Endothelial cell of umbilical vein (primary cell): ENCODE measurements around the gene LRRIQ1. TPM values are rescaled to one million over a fixed set of nuclear protein-coding genes. Genes with fewer than 3 reads are reported as not detected.

Experiments
- BruUV-seq: library from RNA; stranded (reverse); fragments of 400-500 nt; replicated peaks from 2 replicates; lab custom pipeline; 2021; lab: Mats Ljungman, UMichigan
- CTCF ChIA-PET: fragments of 300-600, 350-600 bp; sonication (Branson Sonifier 250); formaldehyde crosslinking; loops from one replicate; lab custom pipeline; 2021; ENCODE audit warnings: antibody characterized with exemption, inconsistent platforms; lab: Charles Lee
- POLR2A ChIA-PET: fragments of 300-600, 350-600 bp; sonication (Branson Sonifier 250); formaldehyde crosslinking; loops from one replicate; lab custom pipeline; 2021; ENCODE audit warnings: antibody characterized with exemption, inconsistent platforms; lab: Charles Lee
- DNase-seq: peaks from one replicate; pipeline ENCODE4 v3.0.0-alpha.2; 2011; ENCODE audit warnings: low read depth, low spot score
- FAIRE-seq: peaks from 2 replicates; lab custom pipeline; 2011; peaks lifted over from hg19 to GRCh38; lab: Jason Lieb, UNC
- H2AFZ ChIP-seq: 2 replicates; pipeline ENCODE4 v1.6.0; 2012; ENCODE audit warnings: low read depth, low read length, control low read depth, inconsistent platforms
- H3K27ac ChIP-seq: 2 replicates; pipeline ENCODE4 v1.5.1; 2011; ENCODE audit warnings: low read depth, mild to moderate bottlenecking, control low read depth, low read length, moderate library complexity; ENCODE audit not compliant: insufficient read depth
- H3K27me3 ChIP-seq, 2 experiments: 2 replicates each; pipeline versions ENCODE4 v1.6.0 to v1.6.1; 2011; ENCODE audit warnings: low read length in 2 of 2, mixed read lengths in 1 of 2; ENCODE audit not compliant: control insufficient read depth in 2 of 2, insufficient read depth in 2 of 2
- H3K36me3 ChIP-seq, 2 experiments: 2 replicates in 1 of 2; 3 replicates in 1 of 2; pipeline ENCODE4 v1.5.1; 2011; ENCODE audit warnings: low read length in 2 of 2, mild to moderate bottlenecking in 1 of 2, moderate library complexity in 1 of 2; ENCODE audit not compliant: control insufficient read depth in 2 of 2, insufficient read depth in 2 of 2; ENCODE audit errors: extremely low read depth in 1 of 2
- H3K4me1 ChIP-seq: 3 replicates; pipeline ENCODE4 v1.5.1; 2011; ENCODE audit warnings: mild to moderate bottlenecking, low read length; ENCODE audit not compliant: control insufficient read depth, insufficient read depth; ENCODE audit errors: extremely low read depth
- H3K4me2 ChIP-seq: 2 replicates; pipeline ENCODE4 v1.6.1; 2011; ENCODE audit warnings: low read length, control low read depth, mixed read lengths; ENCODE audit not compliant: insufficient read depth
- H3K4me3 ChIP-seq, 3 experiments: fragments of 200-600 bp in 1 of 3; sonication (generic), shearing (Covaris generic) in 1 of 3; replicated peaks in 1 of 3; 2 replicates each; pipeline ENCODE4 v1.5.1; 2011 to 2016; ENCODE audit warnings: control low read depth in 3 of 3, low read length in 3 of 3, mild to moderate bottlenecking in 2 of 3, inconsistent platforms in 1 of 3, low read depth in 1 of 3, moderate library complexity in 1 of 3; ENCODE audit not compliant: insufficient read depth in 1 of 3
- H3K79me2 ChIP-seq: 2 replicates; pipeline ENCODE4 v1.6.0; 2012; ENCODE audit warnings: low read length, inconsistent platforms; ENCODE audit not compliant: control insufficient read depth, insufficient read depth
- H3K9ac ChIP-seq: replicated peaks from 2 replicates; pipeline ENCODE3; 2011; ENCODE audit warnings: low read length, control low read depth; ENCODE audit not compliant: insufficient read depth; ENCODE audit errors: extremely low read depth
- H3K9me1 ChIP-seq: replicated peaks from 3 replicates; pipeline ENCODE4 v1.6.0; 2011; ENCODE audit warnings: mild to moderate bottlenecking, low read length; ENCODE audit not compliant: control insufficient read depth, insufficient read depth; ENCODE audit errors: extremely low read depth
- H3K9me3 ChIP-seq: replicated peaks from 2 replicates; pipeline ENCODE4 v1.5.1; 2012; ENCODE audit warnings: low read length, inconsistent platforms; ENCODE audit not compliant: control insufficient read depth, insufficient read depth
- H4K20me1 ChIP-seq: replicated peaks from 2 replicates; pipeline ENCODE3; 2011; ENCODE audit warnings: mild to moderate bottlenecking, low read length; ENCODE audit not compliant: control insufficient read depth, insufficient read depth; ENCODE audit errors: extremely low read depth
- EZH2 ChIP-seq: IDR thresholded peaks from 2 replicates; pipeline ENCODE4 v1.6.1; 2012; ENCODE audit warnings: borderline replicate concordance, low read depth, mild to moderate bottlenecking, moderate library complexity, low read length, inconsistent platforms; ENCODE audit not compliant: severe bottlenecking
- FOS ChIP-seq: IDR thresholded peaks from 2 replicates; pipeline ENCODE4 v1.6.1; 2011; ENCODE audit warnings: mild to moderate bottlenecking, low read length, moderate library complexity, borderline replicate concordance; ENCODE audit not compliant: insufficient read depth
- GATA2 ChIP-seq: IDR thresholded peaks from 2 replicates; pipeline ENCODE4 v1.7.0; 2011; ENCODE audit warnings: low read depth, mild to moderate bottlenecking, moderate library complexity, mixed read lengths, low read length; ENCODE audit not compliant: insufficient read length, insufficient read depth
- JUN ChIP-seq: IDR thresholded peaks from 2 replicates; pipeline ENCODE4 v1.6.1; 2011; ENCODE audit warnings: borderline replicate concordance, low read depth; ENCODE audit not compliant: insufficient read length, insufficient read depth
- POLR2AphosphoS5 ChIP-seq: IDR thresholded peaks from 2 replicates; pipeline ENCODE4 v1.6.1; 2012; ENCODE audit warnings: low read depth, mild to moderate bottlenecking, control low read depth, low read length, moderate library complexity; ENCODE audit not compliant: insufficient read depth
- dilution Hi-C: fragments of 300-500 bp; cut with MboI; formaldehyde crosslinking; loops from one replicate; pipeline ENCODE4 v1.15.0; 2019; ENCODE audit warnings: low sequenced_read_pairs; ENCODE audit not compliant: extremely low pct_ligation_motif_present
- intact Hi-C: fragments of 100-400 bp; cut with micrococcal nuclease; formaldehyde crosslinking; loops from one replicate; pipeline ENCODE4 v1.10.0; 2022
- polyA plus RNA-seq, 4 experiments: library from polyadenylated mRNA; depleted of rRNA in 3 of 4; stranded (reverse) in 3 of 4; unstranded in 1 of 4; fragments of >200 nt; gene quantifications; 2 replicates each; pipeline versions ENCODE4 v1.2.1 to v1.2.3, GENCODE V29; 2011 to 2012; ENCODE audit warnings: missing spikeins in 1 of 4
- total RNA-seq: library from RNA; stranded (reverse); gene quantifications from 2 replicates; pipeline ENCODE4 v1.2.3, GENCODE V29; 2021
- TF ChIP-seq, protein P1 (sequence below), 2 donors: IDR thresholded peaks; 1 replicate in 1 of 2; 2 replicates in 1 of 2; pipeline ENCODE4 v1.5.1; 2011; ENCODE audit warnings: low read length in 2 of 2, mild to moderate bottlenecking in 2 of 2, moderate library complexity in 2 of 2, control low read depth in 1 of 2, inconsistent platforms in 1 of 2, low read depth in 1 of 2; ENCODE audit not compliant: insufficient read depth in 1 of 2; ENCODE audit errors: extremely low read depth in 1 of 2

Gene LRRIQ1
- total and polyA plus RNA-seq, 2 donors (not counting 3 experiments of a cell fraction or from before 2014, with no cell fraction given), result 0.08 to 0.20 TPM

- no peak overlapping the region for H3K4me3 ChIP-seq
- BruUV-seq, result no TSS peak
- TF ChIP-seq JUN (no peak), EZH2 (no peak)
- TF ChIP-seq, protein P1, sequence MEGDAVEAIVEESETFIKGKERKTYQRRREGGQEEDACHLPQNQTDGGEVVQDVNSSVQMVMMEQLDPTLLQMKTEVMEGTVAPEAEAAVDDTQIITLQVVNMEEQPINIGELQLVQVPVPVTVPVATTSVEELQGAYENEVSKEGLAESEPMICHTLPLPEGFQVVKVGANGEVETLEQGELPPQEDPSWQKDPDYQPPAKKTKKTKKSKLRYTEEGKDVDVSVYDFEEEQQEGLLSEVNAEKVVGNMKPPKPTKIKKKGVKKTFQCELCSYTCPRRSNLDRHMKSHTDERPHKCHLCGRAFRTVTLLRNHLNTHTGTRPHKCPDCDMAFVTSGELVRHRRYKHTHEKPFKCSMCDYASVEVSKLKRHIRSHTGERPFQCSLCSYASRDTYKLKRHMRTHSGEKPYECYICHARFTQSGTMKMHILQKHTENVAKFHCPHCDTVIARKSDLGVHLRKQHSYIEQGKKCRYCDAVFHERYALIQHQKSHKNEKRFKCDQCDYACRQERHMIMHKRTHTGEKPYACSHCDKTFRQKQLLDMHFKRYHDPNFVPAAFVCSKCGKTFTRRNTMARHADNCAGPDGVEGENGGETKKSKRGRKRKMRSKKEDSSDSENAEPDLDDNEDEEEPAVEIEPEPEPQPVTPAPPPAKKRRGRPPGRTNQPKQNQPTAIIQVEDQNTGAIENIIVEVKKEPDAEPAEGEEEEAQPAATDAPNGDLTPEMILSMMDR (IDR thresholded peaks at IDR 0.05; ENCODE audit: extremely low read depth in 1 of 2, insufficient read depth in 1 of 2, low read depth in 1 of 2, low read length in 2 of 2), result no peak
- DNase-seq (no peak), FAIRE-seq (no peak)
- intact Hi-C loops (no loop called here), dilution Hi-C loops (no loop called here)
- no peaks in the 10 kb centered on the region for H3K36me3 ChIP-seq
- CTCF ChIA-PET, result no interaction called here
- H4K20me1 ChIP-seq, result no peaks in the 10 kb centered on the region
- no peak overlapping the region for H3K9ac ChIP-seq
- H3K27ac ChIP-seq, result no peak overlapping the region
- H3K79me2 ChIP-seq, result no peaks in the 10 kb centered on the region
- no peaks in the 10 kb centered on the region for H3K9me1 ChIP-seq
- H3K9me3 ChIP-seq, result no peaks in the 10 kb centered on the region
- no peaks in the 10 kb centered on the region for H3K27me3 ChIP-seq
- no peaks in the 10 kb centered on the region for H3K4me1 ChIP-seq
- no peak overlapping the region for H3K4me2 ChIP-seq
- H2AFZ ChIP-seq, result no peak overlapping the region
- POLR2A ChIA-PET, result no interaction called here
Measured at GRCh38 chr12:85072826-85073225, 36.7 kb downstream of the LRRIQ1 start.

DNA sequence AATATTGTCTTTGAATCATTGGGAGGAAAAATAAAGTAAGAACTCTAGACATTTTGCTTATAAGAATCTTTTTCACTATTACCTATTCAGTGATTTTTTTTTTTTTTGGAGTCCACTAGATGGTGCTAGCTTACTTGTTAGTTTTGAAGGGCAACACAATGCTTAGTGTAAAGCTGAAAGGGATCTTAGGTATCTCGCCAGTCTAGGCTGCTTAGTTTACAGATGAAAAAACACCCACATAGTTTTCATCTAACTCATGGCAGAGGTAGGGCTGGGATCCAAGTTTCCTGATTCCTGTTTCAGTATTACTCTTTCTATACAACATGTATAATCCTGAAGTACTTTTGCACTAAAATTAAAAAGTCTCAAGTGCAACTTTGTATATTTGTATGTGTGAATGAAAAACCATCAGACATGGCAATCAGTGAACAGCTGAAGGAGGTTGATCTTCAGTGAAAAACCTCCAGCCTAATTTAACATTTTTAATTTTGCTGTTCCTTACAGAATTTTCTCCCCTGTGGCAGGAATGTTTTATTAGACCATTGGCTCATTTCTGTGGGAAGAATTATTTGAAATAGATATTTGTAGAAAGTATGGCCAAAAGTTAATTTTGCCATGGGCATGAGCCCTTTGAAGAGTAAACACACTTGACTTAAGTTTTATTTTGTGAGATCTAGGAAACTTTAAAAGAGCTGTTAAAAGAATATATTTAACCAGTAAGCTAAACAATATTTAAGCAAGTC lies 40.7 kb downstream of the LRRIQ1 start:
- H3K9me3 ChIP-seq, result no peaks in the 10 kb centered on the region
- no peaks in the 10 kb centered on the region for H3K9me1 ChIP-seq
- H3K36me3 ChIP-seq, result no peaks in the 10 kb centered on the region
- dilution Hi-C loops, result no loop called here
- no peaks in the 10 kb centered on the region for H3K27me3 ChIP-seq
- no peaks in the 10 kb centered on the region for H3K4me1 ChIP-seq
- ChIA-PET POLR2A (interaction anchor here (1.1 kb wide), 1 partner anchor 372 kb away, joined by 3 read pairs; no protein-coding TSS in a partner anchor), CTCF (interaction anchor here (0.6 to 3.9 kb wide), 32 partner anchors 12 to 874 kb away, joined by 3 to 79 read pairs (median 4); no protein-coding TSS in a partner anchor)
- no peaks in the 10 kb centered on the region for H3K79me2 ChIP-seq
- no peak overlapping the region for H3K9ac ChIP-seq
- H3K27ac ChIP-seq, result no peak overlapping the region
- TF ChIP-seq GATA2 (no peak), FOS (peak; percentile 4), POLR2AphosphoS5 (no peak), JUN (no peak)
- TF ChIP-seq, protein P1 (IDR thresholded peaks at IDR 0.05; ENCODE audit: extremely low read depth in 1 of 2, insufficient read depth in 1 of 2, low read depth in 1 of 2, low read length in 2 of 2), result peak; percentile 27 to 33
- H4K20me1 ChIP-seq, result no peaks in the 10 kb centered on the region
- intact Hi-C loops, result loop anchor here (1.0 to 5.0 kb wide), 4 partner anchors 78 to 843 kb away; no protein-coding TSS in a partner anchor
- DNase-seq (peak; percentile 87), FAIRE-seq (peak; percentile 79)
- peak overlapping the region; percentile 28 for H2AFZ ChIP-seq
- BruUV-seq, result no TSS peak
- no peak overlapping the region for H3K4me2 ChIP-seq
- H3K4me3 ChIP-seq, result no peak overlapping the region
